Embryonic facial prominence (tissue), 1 donor: ENCODE results near the gene EXOC4.

Source experiments
- DNase-seq: peaks from one replicate; pipeline ENCODE4 v3.0.0-alpha.2; 2016; ENCODE audit errors: extremely low spot score

Gene EXOC4

GRCh38 chr7:133428876-133429275 lies 176.0 kb downstream of the EXOC4 start:
- no peak for DNase-seq

GRCh38 chr7:133429371-133429770 lies 176.5 kb downstream of the EXOC4 start:
- no peak for DNase-seq

GRCh38 chr7:133431134-133431724 lies 178.4 kb downstream of the EXOC4 start:
- no peak for DNase-seq

GRCh38 chr7:133433165-133433812 lies 180.4 kb downstream of the EXOC4 start:
- DNase-seq = no peak

- DNase-seq = no peak
These were observed 181.5 kb downstream of the EXOC4 start for GRCh38 chr7:133434246-133434865.

GRCh38 chr7:133436014-133436428 lies 183.1 kb downstream of the EXOC4 start:
- DNase-seq = no peak

GRCh38 chr7:133437544-133437943 lies 184.7 kb downstream of the EXOC4 start:
- DNase-seq = no peak

GRCh38 chr7:133442818-133443217 lies 189.9 kb downstream of the EXOC4 start:
- no peak for DNase-seq

- no peak for DNase-seq
These were observed 192.7 kb downstream of the EXOC4 start for GRCh38 chr7:133445617-133446016.

GRCh38 chr7:133448012-133448411 lies 195.1 kb downstream of the EXOC4 start:
- DNase-seq = no peak

GRCh38 chr7:133452577-133452976 lies 199.7 kb downstream of the EXOC4 start:
- no peak for DNase-seq

- DNase-seq = no peak
These were observed 205.8 kb downstream of the EXOC4 start for GRCh38 chr7:133458688-133459087.

GRCh38 chr7:133461421-133461820 lies 208.5 kb downstream of the EXOC4 start:
- no peak for DNase-seq

- no peak for DNase-seq
These were observed 222.8 kb downstream of the EXOC4 start for GRCh38 chr7:133475655-133476054.

- no peak for DNase-seq
These were observed 224.9 kb downstream of the EXOC4 start for GRCh38 chr7:133477791-133478190.

- no peak for DNase-seq
These were observed 225.8 kb downstream of the EXOC4 start for GRCh38 chr7:133478591-133479135.

- DNase-seq = no peak
These were observed 226.7 kb downstream of the EXOC4 start for GRCh38 chr7:133479456-133480065.

- DNase-seq = no peak
These were observed 228.0 kb downstream of the EXOC4 start for GRCh38 chr7:133480868-133481267.

GRCh38 chr7:133481676-133482075 lies 228.8 kb downstream of the EXOC4 start:
- no peak for DNase-seq

- DNase-seq = no peak
These were observed 229.7 kb downstream of the EXOC4 start for GRCh38 chr7:133482599-133482998.

- no peak for DNase-seq
These were observed 231.2 kb downstream of the EXOC4 start for GRCh38 chr7:133484086-133484485.

- DNase-seq = no peak
These were observed 237.0 kb downstream of the EXOC4 start for GRCh38 chr7:133489906-133490305.
